Ectodermal cell (in vitro differentiated cells): ENCODE measurements around the gene PIGB.

Experiments used
- H3K27ac ChIP-seq: 2 replicates; pipeline ENCODE4 v1.7.0; 2013; ENCODE audit warnings: mild to moderate bottlenecking, low read depth, low read length; ENCODE audit not compliant: insufficient read depth, poor library complexity, severe bottlenecking
- H3K27me3 ChIP-seq: 2 replicates; pipeline ENCODE4 v1.7.0; 2013; ENCODE audit warnings: mild to moderate bottlenecking, low read length; ENCODE audit not compliant: insufficient read depth, control insufficient read depth, poor library complexity, severe bottlenecking
- H3K36me3 ChIP-seq: one replicate; pipeline ENCODE4 v1.7.0; 2013; ENCODE audit warnings: low read length; ENCODE audit not compliant: control insufficient read depth, insufficient read depth
- H3K4me1 ChIP-seq: one replicate; pipeline ENCODE4 v1.7.0; 2013; ENCODE audit warnings: low read length; ENCODE audit not compliant: control insufficient read depth, insufficient read depth
- H3K4me3 ChIP-seq: 2 replicates; pipeline ENCODE4 v1.7.0; 2013; ENCODE audit warnings: low read depth, low read length, control low read depth; ENCODE audit not compliant: insufficient read depth
- H3K9me3 ChIP-seq: 2 replicates; pipeline ENCODE4 v1.7.0; 2013; ENCODE audit warnings: mild to moderate bottlenecking, low read length, moderate library complexity; ENCODE audit not compliant: control insufficient read depth
- WGBS, 2 experiments: methylation state at CpG; one replicate each; pipeline ENCODE4 v1.1.7; 2013; ENCODE audit warnings: missing lambda C conversion rate in 2 of 2; 5-methylcytosine and 5-hydroxymethylcytosine counted together

Gene PIGB

GRCh38 chr15:55348281-55348778, 29.3 kb downstream of the PIGB start:
- no peak overlapping the region for H3K27ac ChIP-seq
- H3K9me3 ChIP-seq: no peaks in the 10 kb centered on the region
- H3K4me3 ChIP-seq: no peak overlapping the region
- no peaks in the 10 kb centered on the region for H3K27me3 ChIP-seq
- WGBS, 2 experiments: 63 to 72% methylated on average over 4 of the region's 4 CpGs
- H3K4me1 ChIP-seq: peaks cover 6% of the 10 kb centered on the region
- H3K36me3 ChIP-seq: no peaks in the 10 kb centered on the region

GRCh38 chr15:55349282-55349681, 30.3 kb downstream of the PIGB start:
- 98% methylated on average over 2 of the region's 2 CpGs for WGBS, 2 experiments
- no peaks in the 10 kb centered on the region for H3K9me3 ChIP-seq
- peaks cover 3% of the 10 kb centered on the region for H3K4me1 ChIP-seq
- H3K36me3 ChIP-seq: no peaks in the 10 kb centered on the region
- H3K27ac ChIP-seq: no peak overlapping the region
- H3K4me3 ChIP-seq: no peak overlapping the region
- H3K27me3 ChIP-seq: no peaks in the 10 kb centered on the region

- Histone ChIP-seq H3K4me1 (no peaks in the 10 kb centered on the region), H3K27ac (no peak overlapping the region), H3K27me3 (no peaks in the 10 kb centered on the region), H3K9me3 (no peaks in the 10 kb centered on the region), H3K36me3 (no peaks in the 10 kb centered on the region), H3K4me3 (no peak overlapping the region)
- WGBS, 2 experiments: 24% methylated on average over 2 of the region's 2 CpGs; no CpG with 5 or more reads in 1 of the 2 experiments
Measured at GRCh38 chr15:55353025-55353424, 34.0 kb downstream of the PIGB start.

- Histone ChIP-seq H3K36me3 (no peaks in the 10 kb centered on the region), H3K27ac (no peak overlapping the region), H3K4me3 (no peak overlapping the region), H3K27me3 (no peaks in the 10 kb centered on the region), H3K4me1 (no peaks in the 10 kb centered on the region), H3K9me3 (no peaks in the 10 kb centered on the region)
- WGBS, 2 experiments: 94 to 99% methylated on average over 5 of the region's 5 CpGs
Measured at GRCh38 chr15:55356985-55357585, 38.1 kb downstream of the PIGB start.

GRCh38 chr15:55357774-55358173, 38.8 kb downstream of the PIGB start:
- no peak overlapping the region for H3K4me3 ChIP-seq
- no peaks in the 10 kb centered on the region for H3K36me3 ChIP-seq
- H3K9me3 ChIP-seq: no peaks in the 10 kb centered on the region
- no peak overlapping the region for H3K27ac ChIP-seq
- 94 to 97% methylated on average over 2 of the region's 2 CpGs for WGBS, 2 experiments
- no peaks in the 10 kb centered on the region for H3K27me3 ChIP-seq
- H3K4me1 ChIP-seq: no peaks in the 10 kb centered on the region

- H3K4me1 ChIP-seq: no peaks in the 10 kb centered on the region
- H3K36me3 ChIP-seq: no peaks in the 10 kb centered on the region
- H3K27ac ChIP-seq: no peak overlapping the region
- no peak overlapping the region for H3K4me3 ChIP-seq
- H3K9me3 ChIP-seq: no peaks in the 10 kb centered on the region
- no peaks in the 10 kb centered on the region for H3K27me3 ChIP-seq
Measured at GRCh38 chr15:55358471-55358870, 39.4 kb downstream of the PIGB start.

- no peak overlapping the region for H3K27ac ChIP-seq
- H3K27me3 ChIP-seq: no peaks in the 10 kb centered on the region
- WGBS, 2 experiments: 89% methylated on average over 6 of the region's 6 CpGs
- H3K36me3 ChIP-seq: no peaks in the 10 kb centered on the region
- H3K9me3 ChIP-seq: no peaks in the 10 kb centered on the region
- no peak overlapping the region for H3K4me3 ChIP-seq
- no peaks in the 10 kb centered on the region for H3K4me1 ChIP-seq
Measured at GRCh38 chr15:55360256-55360655, 41.2 kb downstream of the PIGB start.

GRCh38 chr15:55361048-55361447, 42.0 kb downstream of the PIGB start:
- no peak overlapping the region for H3K4me3 ChIP-seq
- H3K27me3 ChIP-seq: no peaks in the 10 kb centered on the region
- no peaks in the 10 kb centered on the region for H3K36me3 ChIP-seq
- no peaks in the 10 kb centered on the region for H3K9me3 ChIP-seq
- H3K27ac ChIP-seq: no peak overlapping the region
- WGBS, 2 experiments: 92 to 96% methylated on average over 9 to 10 of the region's 10 CpGs
- no peaks in the 10 kb centered on the region for H3K4me1 ChIP-seq

- Histone ChIP-seq H3K9me3 (no peaks in the 10 kb centered on the region), H3K27ac (no peak overlapping the region), H3K4me3 (no peak overlapping the region), H3K36me3 (no peaks in the 10 kb centered on the region), H3K27me3 (no peaks in the 10 kb centered on the region), H3K4me1 (no peaks in the 10 kb centered on the region)
- WGBS, 2 experiments: 92 to 98% methylated on average over 2 of the region's 2 CpGs
Measured at GRCh38 chr15:55362641-55363040, 43.6 kb downstream of the PIGB start.

GRCh38 chr15:55366981-55367380, 48.0 kb downstream of the PIGB start:
- 100% methylated on average over 1 of the region's 1 CpG; no CpG with 5 or more reads in 1 of the 2 experiments for WGBS, 2 experiments
- no peaks in the 10 kb centered on the region for H3K9me3 ChIP-seq

More at GRCh38 chr15:55366981-55367380, 48.0 kb downstream of the PIGB start:
- no peaks in the 10 kb centered on the region for H3K36me3 ChIP-seq
- H3K4me3 ChIP-seq: no peak overlapping the region
- no peak overlapping the region for H3K27ac ChIP-seq
- no peaks in the 10 kb centered on the region for H3K27me3 ChIP-seq
- H3K4me1 ChIP-seq: no peaks in the 10 kb centered on the region
